Activated CD4-positive, alpha-beta T cell treated with anti-CD3 and anti-CD28 coated beads for 48 hours (primary cell): ENCODE measurements around the gene ERH.
"Not testable (repeated sequence)": the region's sequence is repeated elsewhere in the genome, so short reads cannot be mapped to it uniquely, and the experiment has no call there.

Experiments
- DNase-seq: peaks from one replicate; pipeline ENCODE4 v3.0.0-alpha.2; 2020

ERH gene

GRCh38 chr14:69392481-69392880 is 5.6 kb downstream of the ERH start:
- no peak for DNase-seq

GRCh38 chr14:69391400-69391799 is 6.7 kb downstream of the ERH start:
- DNase-seq: not testable (repeated sequence)

GRCh38 chr14:69387311-69387710 is 10.8 kb downstream of the ERH start:
- no peak for DNase-seq

DNA sequence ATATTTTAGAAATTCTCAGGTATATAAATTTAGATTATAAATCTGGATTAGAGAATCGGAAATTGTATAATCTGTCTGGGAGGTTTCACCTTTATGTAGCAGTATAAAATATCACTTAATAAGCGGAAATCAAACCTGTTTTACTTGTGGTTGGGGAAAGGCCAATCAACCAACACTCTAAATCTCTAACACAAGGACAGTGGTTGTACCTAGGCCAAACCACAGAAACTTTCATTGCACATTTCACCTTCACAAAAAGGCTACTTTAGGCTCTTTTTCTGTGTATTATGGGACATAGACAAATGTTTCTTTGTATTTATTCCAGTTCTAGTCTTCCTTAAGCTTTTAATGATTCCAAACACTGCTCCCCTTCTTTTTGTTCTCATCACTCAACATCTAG is 19.8 kb downstream of the ERH start:
- no peak for DNase-seq

DNA sequence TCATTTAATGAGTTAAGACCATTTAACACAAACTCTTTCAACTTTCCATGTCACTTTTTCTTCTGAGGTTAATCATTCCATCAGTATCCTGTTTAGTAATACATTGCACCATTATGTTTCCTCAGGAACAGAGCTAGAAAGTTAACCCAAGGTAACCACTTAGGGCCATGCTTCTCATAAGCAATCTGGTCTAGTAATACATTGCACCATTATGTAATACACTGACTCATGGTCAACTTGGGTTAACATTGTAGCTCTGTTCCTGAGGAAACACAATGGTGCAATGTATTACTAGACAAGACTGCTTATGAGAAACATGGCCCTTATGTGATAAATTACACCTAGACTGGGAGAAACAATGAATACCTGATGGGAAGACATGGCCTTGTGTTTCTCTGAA is 21.7 kb downstream of the ERH start:
- no peak for DNase-seq

GRCh38 chr14:69375722-69376121 is 22.4 kb downstream of the ERH start:
- no peak for DNase-seq

DNA sequence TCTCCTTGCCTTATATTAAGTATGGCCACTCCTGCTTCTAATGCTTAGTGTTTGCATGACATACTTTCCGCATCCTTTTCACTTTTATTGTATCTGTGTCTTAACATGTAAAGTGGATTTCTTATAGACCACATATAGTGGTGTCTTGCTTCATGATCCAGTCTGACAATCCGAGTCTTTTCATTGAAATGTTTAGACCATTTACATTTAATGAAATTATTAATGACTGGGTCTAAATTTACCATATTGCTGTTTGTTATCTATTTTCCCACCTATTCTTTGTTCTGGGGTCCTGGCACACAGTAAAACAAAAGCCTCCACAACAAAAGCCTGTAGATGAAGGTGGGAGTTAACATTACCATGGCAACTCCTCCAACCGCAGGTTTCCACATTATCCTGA is 22.9 kb downstream of the ERH start:
- DNase-seq: no peak

DNA sequence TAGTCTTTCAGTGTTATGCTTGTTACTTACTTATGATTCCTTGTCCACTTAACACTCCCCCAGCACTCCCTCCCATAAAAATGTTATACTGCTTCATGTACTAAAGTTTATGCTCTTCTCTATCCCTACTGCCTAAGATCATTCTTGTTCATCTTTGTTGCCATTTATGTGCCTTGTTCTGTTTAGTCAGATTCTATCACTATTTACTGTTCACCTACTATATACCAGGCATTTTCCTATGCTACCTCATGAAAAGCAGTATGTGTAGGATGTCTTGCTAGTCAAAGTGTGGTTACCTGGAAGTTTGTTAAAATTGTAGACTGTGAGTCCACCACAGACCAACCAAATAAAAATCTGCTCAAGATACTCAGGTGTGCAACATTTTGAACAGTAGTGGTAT is 23.9 kb downstream of the ERH start:
- no peak for DNase-seq

GRCh38 chr14:69373104-69373503 is 25.0 kb downstream of the ERH start:
- DNase-seq: no peak

GRCh38 chr14:69372146-69372545 is 26.0 kb downstream of the ERH start:
- DNase-seq: no peak

DNA sequence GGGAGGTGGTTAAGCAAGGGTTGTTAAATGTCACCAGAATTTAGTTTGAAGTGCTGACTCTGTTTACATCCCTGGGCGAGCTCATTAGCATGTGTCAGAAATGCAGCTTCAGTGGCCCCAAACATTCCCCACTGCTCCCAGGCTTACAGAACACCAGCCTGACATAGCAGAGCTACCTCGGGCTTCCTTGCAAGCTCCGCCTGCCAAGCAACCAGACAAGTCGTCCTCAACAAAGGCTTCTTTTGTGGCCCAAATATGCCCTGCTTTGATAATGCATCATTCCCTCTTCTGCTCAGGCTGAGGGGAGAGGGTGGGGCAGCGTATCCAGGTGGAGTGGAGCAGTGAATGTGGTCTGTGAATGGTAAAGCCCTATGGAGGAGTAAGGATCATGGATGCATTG is 28.0 kb downstream of the ERH start:
- no peak for DNase-seq

GRCh38 chr14:69368381-69368780 is 29.7 kb downstream of the ERH start:
- DNase-seq: no peak

GRCh38 chr14:69366761-69367160 is 31.3 kb downstream of the ERH start:
- no peak for DNase-seq

DNA sequence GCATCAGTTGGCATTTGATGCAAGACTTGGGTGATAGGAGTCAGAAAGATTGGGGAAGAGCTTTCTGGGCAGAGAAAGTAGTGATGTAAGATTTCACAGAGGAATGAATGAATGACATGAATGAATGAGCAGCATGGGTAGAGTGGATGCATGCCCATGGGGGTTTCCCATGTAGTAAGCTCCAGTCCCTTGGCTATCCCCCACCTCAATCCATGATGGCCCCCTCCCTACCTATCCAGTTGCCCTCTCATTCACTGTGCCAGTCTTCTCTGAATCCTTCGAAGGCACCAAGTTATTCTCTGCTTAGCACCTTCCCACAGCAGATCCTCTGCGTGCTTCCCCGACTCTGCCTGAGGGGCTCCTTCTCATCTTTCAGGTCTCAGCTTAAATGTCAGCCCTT is 32.0 kb downstream of the ERH start:
- DNase-seq: no peak

DNA sequence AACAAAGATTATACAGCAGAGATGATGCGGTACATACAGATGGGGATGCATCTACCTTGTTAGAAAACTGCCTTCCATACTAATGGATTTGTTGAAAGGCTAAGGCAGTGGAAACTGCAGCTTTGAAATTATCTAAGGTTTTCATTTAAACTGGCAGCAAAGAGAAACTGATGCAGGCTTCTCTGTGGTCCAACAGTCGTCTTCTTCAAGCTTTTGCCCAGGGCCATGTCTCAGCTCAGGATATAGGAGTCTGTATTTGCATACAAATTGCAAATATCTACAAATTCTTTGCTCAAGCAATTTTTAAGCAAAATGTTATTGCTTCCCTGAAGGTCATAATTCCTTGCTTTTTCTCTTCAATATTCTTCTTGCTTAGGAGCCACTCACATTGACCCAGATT is 33.7 kb downstream of the ERH start:
- DNase-seq: no peak

- no peak for DNase-seq
These were observed 34.1 kb downstream of the ERH start for GRCh38 chr14:69363964-69364363.

DNA sequence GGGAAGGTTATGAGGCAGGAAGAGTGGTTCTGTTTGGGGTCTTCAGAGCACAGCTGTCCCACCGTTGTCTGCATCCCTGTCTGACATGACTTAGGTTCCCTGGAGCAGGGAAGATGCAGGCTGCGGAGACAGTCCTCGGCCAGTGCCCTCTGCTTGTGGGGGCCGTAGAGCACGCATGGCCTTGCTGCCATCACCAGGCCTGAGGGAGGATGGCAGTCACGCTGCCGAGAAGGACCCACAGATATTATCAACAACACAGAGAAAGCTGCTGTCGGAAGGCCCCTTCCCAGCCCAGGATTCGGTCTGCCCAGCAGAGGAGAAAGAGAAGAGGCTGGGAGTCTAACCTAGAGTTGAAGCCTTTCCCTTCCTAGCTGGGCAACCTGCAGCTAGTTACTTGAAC is 35.0 kb downstream of the ERH start:
- DNase-seq: no peak

GRCh38 chr14:69360438-69361108 is 37.5 kb downstream of the ERH start:
- DNase-seq: peak; percentile 56

- no peak for DNase-seq
These were observed 39.1 kb downstream of the ERH start for GRCh38 chr14:69358966-69359365.

DNA sequence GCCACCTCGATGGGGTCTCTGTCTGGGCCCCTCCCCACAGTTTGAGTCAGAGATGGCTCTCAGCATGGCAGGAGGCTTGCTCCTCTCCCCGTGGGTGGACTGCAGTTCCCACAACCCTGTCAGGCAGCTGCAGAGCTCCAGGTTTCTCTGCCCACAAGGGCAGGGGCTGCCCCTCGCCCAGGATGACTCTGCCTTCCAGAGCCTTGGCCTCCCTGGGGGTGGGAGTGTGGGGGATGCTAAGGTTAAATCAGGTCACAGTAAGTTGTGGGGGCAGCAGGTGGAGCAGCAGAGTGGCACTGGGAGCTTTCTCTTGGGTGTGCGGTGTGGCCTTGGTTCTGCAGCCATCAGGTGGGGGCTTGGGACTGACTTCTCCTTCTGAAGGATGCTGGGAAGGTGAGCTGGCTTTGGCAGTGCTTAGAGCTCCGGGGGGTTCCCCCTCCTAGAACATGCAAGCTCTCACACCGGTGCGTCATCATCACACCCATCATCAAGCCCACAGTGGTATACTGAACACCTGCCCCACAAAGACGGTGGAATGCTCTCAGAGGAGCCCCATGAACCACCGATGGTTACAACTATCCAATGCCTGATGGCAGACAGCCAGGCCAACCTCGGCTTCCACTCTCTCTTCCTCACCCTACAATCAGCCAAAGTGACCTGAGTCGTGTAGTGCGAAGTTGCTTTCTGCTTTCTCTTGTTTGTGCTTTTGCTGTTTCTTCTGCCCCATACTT is 39.7 kb downstream of the ERH start:
- DNase-seq: peak; percentile 80

- DNase-seq: no peak
These were observed 40.4 kb downstream of the ERH start for GRCh38 chr14:69357544-69358200.

DNA sequence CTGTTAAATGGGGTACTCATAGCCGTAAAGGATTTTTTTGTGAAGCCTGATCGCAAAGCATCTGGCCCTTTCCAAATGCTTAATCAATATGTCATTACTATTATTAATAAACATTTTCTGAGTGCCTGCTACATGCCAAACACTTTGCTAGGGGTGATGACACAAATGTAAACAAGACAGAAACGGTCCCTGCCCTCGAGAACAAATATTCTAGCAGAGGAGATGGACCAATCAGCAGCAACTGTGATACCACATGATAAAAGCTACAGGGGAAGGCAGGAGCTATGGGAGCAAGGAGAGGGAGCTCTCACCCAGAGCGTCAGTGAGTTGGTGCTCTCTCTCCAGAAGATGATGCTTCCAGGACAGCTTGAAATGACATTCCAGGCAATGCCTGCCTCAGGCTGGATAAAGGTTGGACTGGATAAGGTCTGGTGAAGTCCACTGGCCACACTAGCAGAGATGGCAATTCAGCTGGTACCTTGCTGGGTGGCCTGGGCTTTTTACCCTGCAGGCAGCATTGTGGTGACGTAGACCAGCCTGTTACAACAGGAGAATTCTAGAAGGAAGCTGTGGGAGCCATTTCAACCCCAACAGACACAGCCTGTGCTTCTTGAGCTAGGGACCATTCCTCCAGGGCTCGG is 41.1 kb downstream of the ERH start:
- no peak for DNase-seq

DNA sequence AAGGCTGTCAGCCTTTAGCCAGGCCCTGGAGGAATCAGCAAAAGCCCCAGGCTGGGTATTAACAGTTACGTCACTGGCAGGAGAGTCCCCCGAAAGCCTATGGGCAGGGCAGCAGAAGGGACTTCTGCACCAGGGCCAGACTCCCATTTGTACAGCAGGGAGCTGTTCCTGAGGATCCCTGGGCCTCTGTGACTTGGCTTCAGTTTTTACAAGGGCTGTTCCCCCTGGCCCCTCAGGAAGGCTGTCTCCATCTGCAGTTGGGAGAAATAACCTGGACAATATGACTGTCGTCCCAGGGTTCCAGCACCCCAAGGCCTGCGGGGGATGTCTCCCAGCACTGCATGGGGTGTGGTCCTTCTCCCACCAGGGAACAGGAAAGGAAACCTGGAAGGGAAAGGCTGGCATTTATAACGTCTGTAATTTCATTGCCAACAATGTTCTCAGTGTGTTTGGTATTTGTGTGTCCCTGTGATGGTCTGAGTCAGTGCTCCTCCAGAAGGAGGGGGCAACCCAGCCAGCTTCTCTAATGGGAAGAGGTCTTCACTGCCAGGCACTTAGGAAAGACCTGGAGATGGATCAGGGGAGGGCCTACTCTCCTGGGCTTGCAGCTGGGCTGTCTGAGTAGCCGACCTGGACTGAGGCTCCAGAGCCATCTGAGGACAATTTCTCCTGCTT is 42.4 kb downstream of the ERH start:
- DNase-seq: no peak
